GM18909 (cell line): ENCODE data around the gene TSEN2.
"Not testable (repeated sequence)": the region's sequence is repeated elsewhere in the genome, so short reads cannot be mapped to it uniquely, and the experiment has no call there.

Source experiments
- ATAC-seq: cut with Tn5 transposase; IDR thresholded peaks from one replicate; pipeline ENCODE4 v1.9.1; 2021; ENCODE audit warnings: mild to moderate bottlenecking; ENCODE audit not compliant: unreplicated experiment, poor library complexity

Gene TSEN2

DNA sequence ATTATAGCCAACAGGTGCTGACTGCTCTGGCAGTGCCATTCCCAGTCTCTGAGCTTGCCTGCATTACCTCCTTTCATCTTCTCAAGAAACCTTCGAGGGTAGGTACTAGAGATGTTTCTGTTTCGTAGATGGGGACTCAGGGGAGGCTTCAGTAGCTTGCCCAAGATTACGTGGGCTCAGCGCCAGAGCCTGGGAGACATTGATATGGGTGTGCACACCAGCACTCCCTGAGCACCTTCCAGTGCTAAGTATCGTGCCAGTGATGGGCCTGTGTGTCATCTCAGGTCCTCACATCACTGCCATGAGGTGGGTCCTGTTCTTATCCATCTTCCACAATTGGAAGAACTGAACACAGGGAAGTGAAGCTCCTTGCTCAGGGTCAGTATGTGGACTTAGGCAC is 15.2 kb downstream of the TSEN2 start:
- ATAC-seq, result no peak

DNA sequence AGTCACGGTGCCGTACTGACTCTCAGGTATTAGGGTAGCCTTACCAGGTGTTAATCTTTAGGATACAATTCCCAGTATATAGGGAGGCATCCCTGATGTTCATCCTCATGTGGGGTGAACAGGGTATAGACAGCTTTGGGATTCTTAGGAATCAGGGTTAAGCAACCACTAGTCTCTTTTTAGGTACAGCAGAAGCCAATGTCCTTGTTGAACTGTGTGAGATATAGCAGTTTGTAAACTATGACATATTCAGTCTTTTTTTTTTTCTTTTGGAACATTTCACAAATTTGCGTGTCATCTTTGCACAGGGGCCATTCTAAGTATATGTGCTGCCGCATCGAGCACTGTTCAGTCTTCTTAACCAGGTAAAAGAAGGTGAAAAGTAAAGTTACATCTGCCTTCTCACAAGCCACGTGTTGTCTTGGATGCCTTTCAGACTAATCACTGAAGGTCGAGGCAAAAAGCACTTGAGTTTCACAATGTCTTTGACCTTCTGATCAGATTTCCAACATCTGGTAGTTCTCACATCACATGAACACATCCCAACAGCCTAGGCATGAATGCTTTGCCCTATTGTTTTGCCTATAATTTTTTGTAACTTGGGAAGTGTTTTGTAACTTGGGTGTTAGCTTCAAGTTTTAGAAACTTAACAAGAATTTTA is 17.2 kb downstream of the TSEN2 start:
- no peak for ATAC-seq

DNA sequence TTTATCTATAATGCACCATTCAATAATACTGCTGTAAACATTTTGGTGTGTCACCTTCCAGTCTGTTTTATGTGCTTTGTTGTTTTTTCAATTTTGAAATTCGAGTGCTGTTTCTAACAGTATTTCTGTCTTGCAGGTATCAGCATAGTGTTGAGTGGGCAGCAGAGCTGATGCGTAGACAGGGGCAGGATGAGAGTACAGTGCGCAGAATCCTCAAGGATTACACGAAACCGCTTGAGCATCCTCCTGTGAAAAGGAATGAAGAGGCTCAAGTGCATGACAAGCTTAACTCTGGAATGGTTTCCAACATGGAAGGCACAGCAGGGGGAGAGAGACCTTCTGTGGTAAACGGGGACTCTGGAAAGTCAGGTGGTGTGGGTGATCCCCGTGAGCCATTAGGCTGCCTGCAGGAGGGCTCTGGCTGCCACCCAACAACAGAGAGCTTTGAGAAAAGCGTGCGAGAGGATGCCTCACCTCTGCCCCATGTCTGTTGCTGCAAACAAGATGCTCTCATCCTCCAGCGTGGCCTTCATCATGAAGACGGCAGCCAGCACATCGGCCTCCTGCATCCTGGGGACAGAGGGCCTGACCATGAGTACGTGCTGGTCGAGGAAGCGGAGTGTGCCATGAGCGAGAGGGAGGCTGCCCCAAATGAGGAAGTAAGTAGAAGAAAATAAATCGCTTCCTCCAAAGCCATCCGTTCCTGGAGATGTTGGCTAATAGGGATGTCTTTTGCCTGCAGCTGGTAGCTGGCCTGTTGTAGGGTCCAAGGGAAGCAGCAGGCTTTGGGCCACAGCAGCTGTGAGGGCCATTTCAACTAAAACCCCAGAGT is 19.1 kb downstream of the TSEN2 start:
- no peak for ATAC-seq

DNA sequence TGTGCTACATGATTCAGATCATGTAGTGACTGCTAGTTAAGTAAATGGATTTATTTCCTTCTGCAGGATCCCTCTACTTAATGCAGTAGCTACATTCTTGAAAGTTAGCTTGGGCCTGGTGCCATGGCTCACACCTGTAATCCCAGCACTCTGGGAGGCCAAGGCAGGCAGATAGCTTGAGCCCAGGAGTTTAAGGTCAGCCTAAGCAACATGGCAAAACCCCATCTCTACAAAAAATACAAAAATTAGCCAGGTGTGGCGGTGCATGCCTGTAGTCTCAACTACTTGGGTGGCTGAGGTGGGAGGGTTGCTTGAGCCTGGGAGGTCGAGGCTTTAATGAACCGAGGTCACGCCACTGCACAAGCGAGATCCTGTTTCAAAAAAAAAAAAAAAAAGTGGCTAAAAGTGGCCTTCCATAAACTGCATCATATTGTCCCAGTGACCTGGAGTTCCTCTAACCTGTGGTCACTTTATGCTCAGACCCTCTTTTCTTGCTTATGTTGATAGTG is 22.0 kb downstream of the TSEN2 start:
- no peak for ATAC-seq

DNA sequence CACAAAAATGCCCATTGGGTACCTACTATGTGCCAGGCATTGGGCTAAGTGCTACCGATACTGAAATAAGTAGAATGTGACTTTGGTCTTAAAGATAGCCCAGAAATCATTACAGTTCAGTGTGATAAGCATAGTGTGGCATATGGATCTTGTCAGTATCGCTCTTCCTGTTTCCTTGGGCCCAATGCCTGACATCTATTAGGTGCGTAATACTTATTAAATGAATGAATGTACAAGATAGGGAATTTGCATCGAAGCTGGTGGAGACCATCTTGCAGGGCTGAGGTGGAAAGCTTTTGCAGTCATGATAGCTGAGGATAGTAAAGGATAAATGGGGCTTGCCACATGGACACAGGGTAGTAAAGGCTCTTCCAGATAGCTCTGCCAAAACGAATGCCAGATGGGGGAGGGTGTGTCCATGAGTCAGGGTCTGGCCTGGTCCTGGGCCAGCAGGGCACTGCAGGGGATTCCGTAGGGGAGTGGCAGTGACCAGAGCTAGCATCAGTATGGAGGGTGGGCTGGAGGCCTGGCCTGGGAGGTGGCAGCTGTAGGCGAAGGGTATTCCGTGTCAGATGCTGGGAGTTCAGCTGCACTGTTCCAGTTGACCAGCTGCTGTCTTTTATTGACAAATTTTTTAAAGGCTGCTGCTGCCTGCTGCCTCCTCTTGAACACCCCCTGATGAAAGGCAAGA is 23.5 kb downstream of the TSEN2 start:
- no peak for ATAC-seq

DNA sequence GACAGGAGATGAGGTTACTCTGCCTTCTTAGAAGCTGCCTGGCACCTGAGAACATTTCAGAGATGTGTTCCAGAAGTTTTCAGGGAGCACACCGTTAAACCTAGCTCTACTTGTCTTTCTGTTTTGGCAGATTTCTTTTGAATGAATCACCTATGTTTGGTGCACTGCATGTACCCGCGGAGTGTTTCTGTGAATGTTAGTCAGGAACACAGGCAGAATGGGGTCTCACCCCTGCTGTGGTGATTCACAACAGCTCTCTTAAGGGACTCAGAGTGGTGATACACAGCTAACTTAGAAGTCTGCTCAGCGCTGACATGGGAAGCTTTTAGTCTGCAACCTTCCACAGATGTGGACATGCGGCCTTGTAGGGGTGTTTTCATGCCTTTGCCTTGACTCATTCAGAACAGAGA is 24.0 kb downstream of the TSEN2 start:
- no peak for ATAC-seq

DNA sequence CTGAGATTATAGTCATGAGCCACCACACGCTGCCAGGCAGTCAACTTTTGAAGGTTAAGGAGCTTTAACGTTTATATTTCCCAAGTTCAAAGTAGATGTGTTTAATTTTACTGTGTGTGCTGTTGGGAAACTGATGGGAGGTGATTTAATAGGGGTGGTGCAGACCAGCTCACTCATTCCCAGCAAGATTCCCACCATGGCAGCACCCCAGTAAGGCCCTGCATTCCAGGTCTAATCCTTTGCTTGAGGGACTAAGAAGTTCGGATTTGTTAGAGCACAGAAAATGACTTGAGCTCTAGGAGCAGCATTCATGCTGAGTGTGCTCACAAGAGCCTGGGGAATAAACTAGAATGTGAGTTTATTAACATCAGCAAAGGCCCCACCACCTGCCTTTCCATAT is 25.2 kb downstream of the TSEN2 start:
- ATAC-seq, result no peak

DNA sequence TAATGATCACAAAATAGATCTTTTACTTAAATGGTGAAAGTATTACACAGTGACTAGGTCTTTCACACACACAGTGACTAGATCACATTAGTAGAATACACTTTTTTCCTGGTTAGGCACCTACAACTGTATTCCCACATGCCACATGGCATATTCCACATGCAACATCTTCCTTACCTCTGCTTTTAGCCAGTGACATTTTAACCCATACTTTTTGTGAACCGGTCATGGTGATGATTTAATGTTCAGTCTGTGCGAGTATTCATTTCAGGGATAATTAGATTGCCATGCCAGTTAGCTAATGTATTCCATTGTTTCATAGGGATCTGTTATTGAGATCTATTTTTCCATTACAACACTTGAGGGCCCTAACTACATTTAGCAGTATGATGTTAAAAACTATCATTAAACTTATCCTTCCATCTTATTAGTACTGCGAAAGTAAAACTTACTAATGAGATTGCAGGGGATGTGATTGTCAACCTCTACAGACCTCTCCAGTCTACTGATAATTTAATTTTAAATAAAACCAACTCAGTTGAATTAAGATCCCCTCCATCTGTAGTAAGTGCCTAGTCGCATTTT is 28.3 kb downstream of the TSEN2 start:
- ATAC-seq, result no peak

DNA sequence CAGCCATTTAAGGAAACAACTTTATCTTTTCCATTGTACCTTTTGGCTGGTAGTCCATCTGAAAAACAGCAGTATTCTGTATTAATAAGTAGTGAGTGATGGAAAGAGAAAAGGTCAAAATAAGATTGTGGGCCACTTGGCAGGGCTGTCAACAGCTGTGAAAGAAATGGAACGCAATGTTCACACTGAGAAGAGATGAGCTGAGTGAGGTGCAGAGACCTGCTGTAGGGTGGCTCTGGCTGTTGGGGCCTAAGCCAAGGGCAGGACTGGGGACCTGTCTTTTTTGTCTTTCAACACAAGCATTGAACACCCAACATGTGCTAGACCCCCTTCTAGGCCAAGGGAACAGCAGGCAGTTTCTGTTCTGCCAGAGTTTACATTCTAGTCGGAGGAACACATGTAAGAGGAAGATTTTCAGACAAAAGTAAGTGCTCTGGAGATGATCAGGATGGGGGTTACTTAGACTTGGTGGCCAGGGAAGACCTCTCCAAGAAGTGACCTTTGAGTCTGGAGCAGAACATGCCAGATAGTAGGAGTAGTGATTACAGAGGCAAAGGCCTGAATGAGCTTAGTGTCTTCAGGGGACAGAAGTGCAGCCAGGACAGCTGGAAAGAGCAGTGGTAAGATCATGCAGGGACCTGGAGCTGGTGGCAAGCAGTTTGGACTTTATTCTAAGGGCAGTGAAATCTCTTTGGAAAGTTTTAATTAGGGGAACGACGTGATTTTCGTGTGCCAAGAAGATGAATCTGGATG is 29.6 kb downstream of the TSEN2 start:
- no peak for ATAC-seq

DNA sequence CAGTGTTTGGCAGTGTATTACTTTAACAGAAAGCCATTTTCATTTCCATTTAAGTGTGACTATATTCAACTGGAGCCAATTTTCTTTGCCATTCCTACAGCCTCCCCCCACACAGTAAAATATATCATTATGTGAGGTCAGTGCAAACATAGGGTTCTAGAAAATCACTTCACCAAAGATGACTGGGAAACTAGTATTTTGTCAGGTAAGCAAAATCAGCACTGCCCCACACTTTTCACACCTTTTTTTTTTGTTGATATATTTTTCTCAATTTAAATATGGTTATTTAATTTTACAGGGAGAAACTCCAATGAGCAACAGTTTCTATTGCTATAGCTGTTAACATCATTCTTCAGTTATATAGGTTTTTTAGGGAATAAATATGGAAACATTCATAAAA is 31.4 kb downstream of the TSEN2 start:
- ATAC-seq, result no peak

DNA sequence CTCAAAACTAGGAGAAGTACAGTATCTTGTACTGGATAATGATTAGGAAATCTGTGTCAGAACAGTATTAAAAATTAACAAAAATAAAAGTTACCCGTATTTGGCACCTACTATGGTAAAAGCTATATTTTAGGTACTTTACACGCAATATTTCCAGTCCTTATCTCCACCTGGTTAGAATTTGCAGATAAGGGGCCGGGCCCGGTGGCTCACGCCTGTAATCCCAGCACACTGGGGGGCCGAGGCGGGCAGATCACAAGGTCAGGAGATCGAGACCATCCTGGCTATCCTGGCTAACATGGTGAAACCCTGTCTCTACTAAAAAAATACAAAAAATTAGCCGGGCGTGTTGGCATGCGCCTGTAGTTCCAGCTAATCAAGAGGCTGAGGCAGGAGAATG is 32.6 kb downstream of the TSEN2 start:
- ATAC-seq, result no peak

DNA sequence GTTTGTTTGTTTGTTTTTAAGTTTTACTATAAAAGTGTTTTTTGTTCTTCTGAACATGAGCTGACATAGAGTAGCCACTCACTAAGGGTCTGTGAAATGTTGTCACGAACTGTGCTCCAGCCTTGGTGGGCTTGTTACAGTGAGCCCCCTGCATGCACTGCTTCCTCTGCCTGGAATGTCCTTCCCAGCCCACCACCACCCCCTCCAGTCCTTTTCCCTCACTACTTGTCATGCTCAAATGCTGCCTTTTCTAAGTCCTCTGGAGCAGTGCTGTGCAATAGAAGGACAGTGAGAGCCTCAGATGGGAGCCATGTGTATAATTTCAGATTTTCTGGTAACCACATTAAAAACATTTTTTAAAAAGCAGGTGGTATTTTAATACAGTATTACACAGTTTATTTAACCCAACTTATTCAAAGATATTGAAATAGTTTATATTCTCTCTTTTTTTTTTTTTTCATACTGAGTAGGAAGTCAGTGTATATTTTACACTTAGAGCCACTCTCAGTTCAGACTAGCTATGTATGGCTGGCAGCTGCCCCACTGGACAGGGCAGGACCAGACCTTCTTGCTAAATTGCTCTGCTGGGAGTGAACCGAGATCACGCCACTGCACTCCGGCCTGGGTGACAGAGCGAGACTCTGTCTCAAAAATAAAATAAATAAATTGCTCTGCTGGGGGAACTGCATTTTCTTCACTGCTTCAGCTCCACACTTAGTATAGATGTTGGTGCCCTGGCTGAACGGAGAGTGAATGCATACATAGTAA is 34.2 kb downstream of the TSEN2 start:
- ATAC-seq, result no peak

DNA sequence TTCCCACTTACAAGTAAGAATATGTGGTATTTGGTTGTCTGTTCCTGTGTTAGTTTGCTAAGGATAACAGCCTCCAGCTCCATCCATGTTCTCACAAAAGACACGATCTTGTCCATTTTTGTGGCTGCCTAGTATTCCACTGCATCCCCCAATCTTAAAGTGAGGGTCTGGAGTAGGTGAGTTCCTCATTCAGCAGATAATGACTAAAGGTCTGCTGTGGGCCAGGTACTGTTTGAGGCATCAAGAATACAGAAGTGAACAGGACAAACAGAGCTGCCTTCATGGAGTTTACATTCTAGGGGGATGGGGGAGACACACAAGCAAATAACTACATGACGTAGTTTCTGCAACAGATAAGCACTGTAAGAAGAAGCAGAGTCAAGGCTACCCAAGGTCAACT is 36.7 kb downstream of the TSEN2 start:
- ATAC-seq, result no peak

DNA sequence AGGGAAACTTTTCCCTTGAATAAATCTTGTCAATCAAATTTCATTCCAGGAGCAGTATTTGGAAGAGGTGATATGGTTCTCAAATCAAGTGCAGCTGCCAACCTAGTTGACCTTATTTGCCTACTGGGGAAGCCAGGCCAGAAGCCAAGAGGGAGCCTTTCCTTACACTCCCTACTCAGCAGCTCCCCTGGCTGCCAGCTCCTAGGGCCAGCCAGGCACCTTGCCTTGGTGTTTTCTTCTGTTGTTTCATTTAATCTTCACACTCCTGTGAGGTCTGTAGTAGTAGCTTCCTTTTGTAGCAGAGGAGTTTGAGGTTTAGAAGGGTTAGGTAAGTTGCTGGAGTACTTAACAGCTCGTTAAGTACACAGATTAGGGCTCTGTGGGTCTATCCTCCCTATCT is 38.4 kb downstream of the TSEN2 start:
- no peak for ATAC-seq

DNA sequence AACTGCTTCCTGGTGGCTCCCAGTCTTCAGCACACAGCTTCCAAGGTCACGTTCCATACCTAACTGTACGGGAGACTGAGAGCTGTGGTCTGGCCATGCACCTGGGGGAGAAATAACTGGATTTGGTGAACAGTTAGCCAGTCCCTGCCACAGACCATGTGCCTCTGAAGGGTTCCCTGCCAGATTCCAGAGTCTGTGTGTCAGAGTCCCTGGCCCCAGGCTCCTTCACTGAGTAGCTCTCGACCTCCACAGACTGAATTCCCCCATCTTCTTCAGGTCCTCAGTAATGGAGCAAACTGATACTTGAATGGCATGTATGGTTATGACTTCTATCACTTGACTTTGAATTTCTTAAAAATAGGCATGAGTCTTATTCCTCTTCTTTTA is 43.5 kb downstream of the TSEN2 start:
- no peak for ATAC-seq

DNA sequence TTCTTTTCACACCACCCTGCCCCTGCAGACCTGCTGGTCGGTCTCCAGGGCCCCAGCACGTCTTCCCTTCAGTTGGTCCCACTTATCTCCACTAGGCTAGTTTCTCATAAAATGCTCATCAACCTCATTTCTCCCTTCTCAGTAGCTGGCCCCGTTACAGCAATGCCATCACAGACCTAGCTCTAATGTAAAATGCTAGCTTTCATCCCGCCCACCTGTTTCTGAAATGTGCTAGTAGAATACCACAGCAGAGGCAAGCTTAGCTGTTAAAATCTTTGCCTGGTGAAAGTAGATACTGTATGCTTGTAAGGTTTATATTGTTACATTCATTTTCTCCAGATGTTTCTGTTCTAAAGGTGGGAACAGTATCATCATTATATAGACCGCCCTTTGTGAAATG is 47.9 kb downstream of the TSEN2 start:
- no peak for ATAC-seq

DNA sequence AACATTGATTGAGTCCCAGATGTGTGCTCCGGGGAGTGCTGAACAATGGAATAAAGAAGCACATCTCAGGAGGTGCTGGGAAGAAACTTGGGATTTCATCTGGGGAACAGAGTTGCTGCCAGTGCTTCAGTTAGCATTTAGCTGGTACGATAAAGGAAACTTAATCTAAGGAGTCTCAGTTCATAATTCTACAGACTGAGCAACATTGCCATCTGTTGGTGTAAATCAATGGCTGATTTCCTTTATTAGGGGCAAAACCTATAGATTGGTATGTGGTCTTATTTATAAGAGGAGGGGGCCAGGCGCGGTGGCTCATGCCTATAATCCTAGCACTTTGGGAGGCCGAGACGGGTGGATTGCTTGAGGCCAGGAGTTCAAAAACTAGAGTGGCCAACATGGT is 52.1 kb downstream of the TSEN2 start:
- ATAC-seq, result no peak

DNA sequence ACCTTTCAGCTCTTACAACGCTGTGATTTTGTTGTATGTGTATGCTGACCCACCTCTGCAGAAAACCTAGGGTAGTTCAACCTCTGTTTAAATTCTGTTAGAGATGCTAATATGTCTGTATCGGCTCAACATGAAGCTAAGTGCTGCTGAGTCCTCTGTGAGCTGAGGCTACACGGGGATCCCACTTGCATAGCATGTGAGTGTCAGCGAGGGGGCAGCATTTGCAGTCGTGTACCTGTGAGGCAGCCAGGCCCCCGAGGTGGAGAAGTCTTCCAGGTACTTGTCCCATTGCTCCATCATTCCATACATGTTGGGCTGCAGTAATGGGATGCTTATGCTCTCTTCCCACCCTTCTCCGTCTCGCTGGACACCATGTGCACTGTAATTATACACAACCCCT is 57.3 kb downstream of the TSEN2 start:
- ATAC-seq, result no peak

DNA sequence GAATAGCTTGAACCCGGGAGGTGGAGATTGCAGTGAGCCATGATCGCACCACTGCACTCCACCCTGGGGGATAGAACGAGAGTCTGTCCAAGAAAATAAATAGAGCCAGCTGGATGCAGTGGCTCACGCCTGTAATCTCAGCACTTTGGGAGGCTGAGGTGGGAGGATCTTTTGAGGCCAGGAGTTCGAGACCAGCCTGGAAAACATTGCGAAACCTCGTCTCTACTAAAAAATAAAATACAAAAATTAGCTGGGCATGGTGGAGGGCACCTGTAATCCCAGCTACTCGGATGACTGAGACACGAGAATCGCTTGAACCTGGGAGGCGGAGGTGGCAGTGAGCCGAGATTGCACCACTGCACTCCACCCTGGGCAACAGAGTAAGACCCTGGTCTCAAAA is 59.2 kb downstream of the TSEN2 start:
- not testable (repeated sequence) for ATAC-seq
